Prostate gland (tissue), 2 donors: Measurements from ENCODE around the gene PPL. TPM values are rescaled to one million over a fixed set of nuclear protein-coding genes. Genes with fewer than 3 reads are reported as not detected.
"Not testable (repeated sequence)": the region's sequence is repeated elsewhere in the genome, so short reads cannot be mapped to it uniquely, and the experiment has no call there.

ENCODE experiments used
- DNase-seq: peaks from one replicate; pipeline ENCODE4 v3.0.0-alpha.2; 2019; ENCODE audit warnings: low spot score
- H3K27ac ChIP-seq, 2 donors: fragments of 200-600 bp; sonication (generic); 2 replicates each; pipeline ENCODE4 v1.5.1; 2017 to 2019
- H3K27me3 ChIP-seq: fragments of 200-600 bp; sonication (generic); replicated peaks from 2 replicates; pipeline ENCODE4 v1.5.1; 2019; ENCODE audit not compliant: insufficient read depth
- H3K36me3 ChIP-seq, 2 donors: fragments of 200-600 bp; sonication (generic); 1 replicate in 1 of 2; 2 replicates in 1 of 2; pipeline versions ENCODE4 v1.5.1 to v1.8.1; 2017 to 2019
- H3K4me1 ChIP-seq: fragments of 200-600 bp; sonication (generic); replicated peaks from 2 replicates; pipeline ENCODE4 v1.5.1; 2019
- H3K4me3 ChIP-seq, 2 donors: fragments of 200-600 bp; sonication (generic); 2 replicates each; pipeline ENCODE4 v1.5.1; 2017 to 2019
- H3K9me3 ChIP-seq: fragments of 200-600 bp; sonication (generic); 2 replicates; pipeline ENCODE4 v1.5.1; 2017
- POLR2A ChIP-seq: fragments of 450-650 bp; IDR thresholded peaks from one replicate; pipeline ENCODE4 v1.6.1; 2016; ENCODE audit warnings: antibody characterized with exemption, mild to moderate bottlenecking
- POLR2AphosphoS5 ChIP-seq: sonication (generic); formaldehyde crosslinking; IDR thresholded peaks from one replicate; pipeline ENCODE4 v1.6.1; 2017; ENCODE audit warnings: antibody characterized with exemption
- WGBS: methylation state at CpG from one replicate; pipeline ENCODE4 v1.1.5; 2018; 5-methylcytosine and 5-hydroxymethylcytosine counted together
- intact Hi-C: fragments of 100-400 bp; cut with DNase I; formaldehyde crosslinking; loops from one replicate; pipeline ENCODE4 v1.14.2; 2022
- total RNA-seq, 2 donors: library from RNA; depleted of rRNA; stranded (reverse); fragments of >200 nt; gene quantifications; one replicate each; pipeline ENCODE4 v1.1.0, GENCODE V29; 2016
- TF ChIP-seq, protein P1 (sequence below), 4 experiments: fragments of 200-600 bp in 2 of 4; fragments of 450-650 bp in 2 of 4; sonication (generic) in 2 of 4; IDR thresholded peaks; 1 replicate in 3 of 4; 2 replicates in 1 of 4; pipeline ENCODE4 v1.5.1; 2016 to 2019; ENCODE audit warnings: antibody characterized with exemption in 4 of 4, mild to moderate bottlenecking in 2 of 4, moderate library complexity in 2 of 4

The PPL gene
- total RNA-seq, 2 donors from 2014 or later: 39.4 to 64.3 TPM

DNA sequence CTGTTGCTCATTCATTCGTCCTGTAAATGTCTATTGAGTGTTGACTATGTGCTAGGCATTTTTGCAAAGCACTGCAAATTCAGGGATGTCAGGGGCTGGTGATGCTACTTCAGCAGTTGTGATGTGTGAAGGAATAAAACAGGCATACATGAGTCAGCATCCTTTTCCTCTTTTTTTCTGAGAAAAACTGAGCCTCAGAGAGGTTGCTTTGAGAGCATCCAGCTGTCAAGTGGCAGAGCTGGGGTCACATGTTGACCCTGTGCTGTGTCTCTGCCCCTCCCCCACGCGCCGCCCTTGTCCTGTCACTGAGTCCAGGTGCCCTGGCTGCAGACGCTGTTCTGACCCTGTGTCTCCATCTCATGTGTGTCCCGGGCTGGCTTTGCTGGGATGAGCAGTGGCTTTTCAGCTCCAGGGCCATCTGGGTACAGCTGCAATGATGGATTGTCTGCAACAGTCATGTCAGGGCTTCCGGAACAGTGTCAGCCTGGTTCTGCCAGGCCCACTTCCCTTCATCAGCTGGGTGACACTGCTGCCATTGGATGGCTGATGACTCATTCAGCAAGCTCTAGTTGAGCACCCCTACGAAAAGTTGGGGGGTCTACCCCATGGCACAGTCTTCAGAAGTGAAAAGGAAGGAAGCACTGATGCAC lies 36.1 kb upstream of the PPL start:
- no peak for DNase-seq
- 61% methylated on average over 8 of the region's 8 CpGs for WGBS
- Histone ChIP-seq H3K36me3 (no peaks in the 10 kb centered on the region), H3K4me1 (no peaks in the 10 kb centered on the region), H3K27ac (no peak overlapping the region), H3K27me3 (no peaks in the 10 kb centered on the region), H3K9me3 (no peaks in the 10 kb centered on the region), H3K4me3 (no peak overlapping the region)
- TF ChIP-seq POLR2AphosphoS5 (no peak), POLR2A (no peak)
- TF ChIP-seq, protein P1, sequence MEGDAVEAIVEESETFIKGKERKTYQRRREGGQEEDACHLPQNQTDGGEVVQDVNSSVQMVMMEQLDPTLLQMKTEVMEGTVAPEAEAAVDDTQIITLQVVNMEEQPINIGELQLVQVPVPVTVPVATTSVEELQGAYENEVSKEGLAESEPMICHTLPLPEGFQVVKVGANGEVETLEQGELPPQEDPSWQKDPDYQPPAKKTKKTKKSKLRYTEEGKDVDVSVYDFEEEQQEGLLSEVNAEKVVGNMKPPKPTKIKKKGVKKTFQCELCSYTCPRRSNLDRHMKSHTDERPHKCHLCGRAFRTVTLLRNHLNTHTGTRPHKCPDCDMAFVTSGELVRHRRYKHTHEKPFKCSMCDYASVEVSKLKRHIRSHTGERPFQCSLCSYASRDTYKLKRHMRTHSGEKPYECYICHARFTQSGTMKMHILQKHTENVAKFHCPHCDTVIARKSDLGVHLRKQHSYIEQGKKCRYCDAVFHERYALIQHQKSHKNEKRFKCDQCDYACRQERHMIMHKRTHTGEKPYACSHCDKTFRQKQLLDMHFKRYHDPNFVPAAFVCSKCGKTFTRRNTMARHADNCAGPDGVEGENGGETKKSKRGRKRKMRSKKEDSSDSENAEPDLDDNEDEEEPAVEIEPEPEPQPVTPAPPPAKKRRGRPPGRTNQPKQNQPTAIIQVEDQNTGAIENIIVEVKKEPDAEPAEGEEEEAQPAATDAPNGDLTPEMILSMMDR (IDR thresholded peaks at IDR 0.05): no peak
- intact Hi-C loops: no loop called here

DNA sequence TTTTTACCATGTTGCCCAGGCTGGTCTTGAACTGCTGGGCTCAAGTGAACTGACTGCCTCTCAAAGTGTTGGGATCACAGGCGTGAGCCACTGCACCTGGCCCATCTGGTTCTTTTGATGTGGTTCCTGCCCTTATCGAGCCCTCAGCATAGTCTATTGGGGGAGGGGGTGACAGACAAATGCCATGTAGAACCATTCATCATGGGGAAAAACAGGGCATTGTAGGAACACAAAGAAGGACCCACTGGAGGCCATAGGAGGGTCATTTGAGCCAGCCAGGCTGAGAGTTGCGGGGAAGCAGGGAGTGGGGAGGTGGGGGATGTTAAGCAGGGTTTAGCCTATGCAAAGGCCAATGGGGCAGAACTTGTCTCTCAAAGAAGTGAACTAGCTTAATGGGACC lies 33.1 kb upstream of the PPL start:
- DNase-seq: no peak
- Histone ChIP-seq H3K27ac (no peak overlapping the region), H3K27me3 (no peaks in the 10 kb centered on the region), H3K4me3 (no peak overlapping the region), H3K4me1 (no peaks in the 10 kb centered on the region), H3K9me3 (no peaks in the 10 kb centered on the region), H3K36me3 (no peaks in the 10 kb centered on the region)
- intact Hi-C loops: no loop called here
- 57% methylated on average over 3 of the region's 3 CpGs for WGBS
- TF ChIP-seq POLR2A (no peak), POLR2AphosphoS5 (no peak)
- TF ChIP-seq, protein P1 (IDR thresholded peaks at IDR 0.05): no peak

DNA sequence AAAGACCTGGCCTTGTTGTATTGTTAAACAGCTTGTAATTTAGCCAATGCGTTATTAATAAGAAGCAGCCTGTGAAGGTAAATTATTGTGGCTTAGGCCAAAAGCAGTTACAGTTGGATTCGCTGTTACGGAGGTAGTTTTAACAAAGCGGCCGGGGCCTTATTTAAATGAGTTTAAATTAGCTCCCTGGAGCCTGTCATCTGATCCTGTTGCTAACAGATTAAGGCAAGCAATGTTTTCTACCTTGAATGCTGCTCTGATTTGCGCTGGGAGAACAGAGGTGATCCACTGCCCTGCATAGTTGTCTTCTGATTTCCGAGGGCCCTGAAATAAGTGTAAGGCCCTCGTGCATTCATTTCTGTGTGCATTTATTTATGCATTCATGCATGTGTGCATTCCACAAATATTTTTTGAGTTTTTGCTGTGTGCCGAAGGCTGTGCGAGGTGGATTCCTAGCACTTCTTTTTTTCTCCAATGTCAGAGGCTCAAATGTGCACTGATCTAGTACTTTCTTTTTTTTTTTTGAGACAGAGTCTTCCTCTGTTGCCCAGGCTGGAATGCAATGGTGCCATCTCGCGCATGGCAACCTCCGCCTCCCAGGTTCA lies 32.0 kb upstream of the PPL start:
- intact Hi-C loops: no loop called here
- no peak for TF ChIP-seq POLR2A
- TF ChIP-seq, protein P1 (IDR thresholded peaks at IDR 0.05): no peak
- no peak for TF ChIP-seq POLR2AphosphoS5
- DNase-seq: no peak
- WGBS: 64% methylated on average over 13 of the region's 13 CpGs
- no peaks in the 10 kb centered on the region for H3K36me3 ChIP-seq
- no peak overlapping the region for H3K27ac ChIP-seq
- H3K4me1 ChIP-seq: no peaks in the 10 kb centered on the region
- no peaks in the 10 kb centered on the region for H3K9me3 ChIP-seq
- no peaks in the 10 kb centered on the region for H3K27me3 ChIP-seq
- no peak overlapping the region for H3K4me3 ChIP-seq

GRCh38 chr16:4968278-4968677 lies 31.3 kb upstream of the PPL start:
- H3K36me3 ChIP-seq, H3K4me3 ChIP-seq, H3K4me1 ChIP-seq, H3K27ac ChIP-seq, DNase-seq, intact Hi-C loops, H3K9me3 ChIP-seq, H3K27me3 ChIP-seq: not testable (repeated sequence)
- WGBS: 96% methylated on average over 12 of the region's 12 CpGs

DNA sequence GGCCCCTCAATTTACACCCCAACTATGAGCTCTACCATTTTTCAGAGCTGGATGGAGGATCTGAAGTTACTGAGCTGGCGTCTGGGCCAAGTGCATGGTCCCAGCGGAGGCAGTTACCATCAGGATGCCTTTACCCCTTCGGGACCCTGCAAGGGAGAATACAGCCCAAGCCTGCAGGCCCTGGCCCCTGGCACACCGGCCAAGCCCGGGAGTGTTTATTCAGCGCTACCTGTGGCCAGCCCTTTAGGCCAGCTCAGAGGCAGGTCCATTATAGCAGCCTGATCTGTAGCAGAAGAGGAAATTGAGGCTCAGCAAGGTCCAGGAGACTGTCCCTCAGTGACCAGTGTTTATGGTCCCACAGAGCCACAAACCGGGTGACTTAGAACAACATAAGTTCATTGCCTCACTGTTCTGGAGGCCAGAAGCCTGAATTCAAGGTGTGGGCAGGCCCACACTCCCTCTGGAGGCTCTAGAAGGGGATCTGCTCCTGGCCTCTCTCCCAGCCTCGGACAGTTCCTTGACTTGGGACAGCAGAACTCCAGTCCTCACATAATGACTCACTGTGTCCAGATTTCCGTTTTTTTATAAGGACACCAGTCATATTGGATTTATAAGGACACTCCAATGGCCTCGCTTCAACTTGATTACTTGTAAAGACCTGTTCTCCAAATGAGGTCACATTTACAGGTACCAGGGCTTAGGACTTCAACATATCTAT lies 29.9 kb upstream of the PPL start:
- H3K36me3 ChIP-seq: no peaks in the 10 kb centered on the region
- no peaks in the 10 kb centered on the region for H3K4me1 ChIP-seq
- DNase-seq: no peak
- H3K9me3 ChIP-seq: no peaks in the 10 kb centered on the region
- no peak overlapping the region for H3K27ac ChIP-seq
- no peak overlapping the region for H3K4me3 ChIP-seq
- H3K27me3 ChIP-seq: no peaks in the 10 kb centered on the region
- TF ChIP-seq, protein P1 (IDR thresholded peaks at IDR 0.05): no peak
- TF ChIP-seq POLR2A (no peak), POLR2AphosphoS5 (no peak)
- 73% methylated on average over 10 of the region's 10 CpGs for WGBS
- intact Hi-C loops: no loop called here

- H3K36me3 ChIP-seq, H3K27me3 ChIP-seq, intact Hi-C loops, H3K9me3 ChIP-seq, H3K4me1 ChIP-seq, H3K27ac ChIP-seq, DNase-seq, H3K4me3 ChIP-seq: not testable (repeated sequence)
- WGBS: 89% methylated on average over 7 of the region's 7 CpGs
These were observed 26.6 kb upstream of the PPL start for GRCh38 chr16:4963527-4963926.
